ENCODE measurements around the gene AKT3.
"Not testable (repeated sequence)": the region's sequence is repeated elsewhere in the genome, so short reads cannot be mapped to it uniquely, and the experiment has no call there.

The AKT3 gene

GRCh38 chr1:243662169-243662568 lies 187.9 kb downstream of the AKT3 start:
- not testable (repeated sequence) for H3K4me3 ChIP-seq (ENCODE audit: low read length); H3K36me3 ChIP-seq (ENCODE audit: control insufficient read depth, insufficient read depth, low read length); H3K27me3 ChIP-seq (ENCODE audit: control insufficient read depth, insufficient read depth, low read length); H3K4me1 ChIP-seq (ENCODE audit: control insufficient read depth, insufficient read depth, low read length); H3K9me3 ChIP-seq (ENCODE audit: control insufficient read depth, low read length); H3K9ac ChIP-seq (ENCODE audit: low read length)

DNA sequence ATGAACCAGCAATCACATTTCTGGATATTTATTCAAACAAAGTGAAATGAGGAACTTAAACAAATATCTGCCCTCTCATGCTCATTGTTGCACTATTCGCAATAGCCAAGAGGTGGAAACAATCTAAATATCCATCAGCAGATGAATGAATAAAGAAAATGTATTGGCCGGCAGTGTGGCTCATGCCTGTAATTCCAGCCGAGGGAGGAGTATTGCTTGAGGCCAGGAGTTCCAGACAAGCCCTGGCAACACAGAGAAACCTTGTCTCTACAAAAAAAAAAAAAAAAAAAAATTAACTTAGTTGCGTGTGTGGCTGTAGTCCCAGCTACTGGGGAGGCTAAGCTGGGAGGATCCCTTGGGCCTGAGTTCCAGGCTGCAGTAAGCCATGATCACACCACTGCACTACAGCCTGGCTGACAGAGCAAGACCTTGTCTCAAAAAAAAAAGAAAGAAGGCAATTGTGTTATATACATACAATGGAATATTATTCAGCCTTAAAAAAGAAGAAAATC lies 191.4 kb downstream of the AKT3 start:
- H3K27me3 ChIP-seq (ENCODE audit: control insufficient read depth, insufficient read depth, low read length): no peaks in the 10 kb centered on the region
- H3K4me1 ChIP-seq (ENCODE audit: control insufficient read depth, insufficient read depth, low read length): no peaks in the 10 kb centered on the region
- no peak overlapping the region for H3K9ac ChIP-seq (ENCODE audit: low read length)
- H3K4me3 ChIP-seq (ENCODE audit: low read length): no peak overlapping the region
- no peaks in the 10 kb centered on the region for H3K9me3 ChIP-seq (ENCODE audit: control insufficient read depth, low read length)
- no peaks in the 10 kb centered on the region for H3K36me3 ChIP-seq (ENCODE audit: control insufficient read depth, insufficient read depth, low read length)

GRCh38 chr1:243657793-243658192 lies 192.2 kb downstream of the AKT3 start:
- Histone ChIP-seq H3K9ac (ENCODE audit: low read length) (no peak overlapping the region), H3K27me3 (ENCODE audit: control insufficient read depth, insufficient read depth, low read length) (no peaks in the 10 kb centered on the region), H3K9me3 (ENCODE audit: control insufficient read depth, low read length) (no peaks in the 10 kb centered on the region), H3K4me1 (ENCODE audit: control insufficient read depth, insufficient read depth, low read length) (no peaks in the 10 kb centered on the region), H3K4me3 (ENCODE audit: low read length) (no peak overlapping the region), H3K36me3 (ENCODE audit: control insufficient read depth, insufficient read depth, low read length) (no peaks in the 10 kb centered on the region)

- H3K36me3 ChIP-seq (ENCODE audit: control insufficient read depth, insufficient read depth, low read length); H3K9me3 ChIP-seq (ENCODE audit: control insufficient read depth, low read length); H3K4me1 ChIP-seq (ENCODE audit: control insufficient read depth, insufficient read depth, low read length); H3K4me3 ChIP-seq (ENCODE audit: low read length); H3K9ac ChIP-seq (ENCODE audit: low read length); H3K27me3 ChIP-seq (ENCODE audit: control insufficient read depth, insufficient read depth, low read length): not testable (repeated sequence)
These were observed 200.5 kb downstream of the AKT3 start for GRCh38 chr1:243649530-243649929.

GRCh38 chr1:243646841-243647240 lies 203.2 kb downstream of the AKT3 start:
- Histone ChIP-seq H3K27me3 (ENCODE audit: control insufficient read depth, insufficient read depth, low read length) (no peaks in the 10 kb centered on the region), H3K36me3 (ENCODE audit: control insufficient read depth, insufficient read depth, low read length) (no peaks in the 10 kb centered on the region), H3K4me1 (ENCODE audit: control insufficient read depth, insufficient read depth, low read length) (no peaks in the 10 kb centered on the region), H3K9me3 (ENCODE audit: control insufficient read depth, low read length) (no peaks in the 10 kb centered on the region), H3K9ac (ENCODE audit: low read length) (no peak overlapping the region), H3K4me3 (ENCODE audit: low read length) (no peak overlapping the region)

- Histone ChIP-seq H3K9ac (ENCODE audit: low read length) (no peak overlapping the region), H3K27me3 (ENCODE audit: control insufficient read depth, insufficient read depth, low read length) (no peaks in the 10 kb centered on the region), H3K4me3 (ENCODE audit: low read length) (no peak overlapping the region), H3K36me3 (ENCODE audit: control insufficient read depth, insufficient read depth, low read length) (no peaks in the 10 kb centered on the region), H3K4me1 (ENCODE audit: control insufficient read depth, insufficient read depth, low read length) (no peaks in the 10 kb centered on the region), H3K9me3 (ENCODE audit: control insufficient read depth, low read length) (no peaks in the 10 kb centered on the region)
These were observed 204.8 kb downstream of the AKT3 start for GRCh38 chr1:243645281-243645680.

DNA sequence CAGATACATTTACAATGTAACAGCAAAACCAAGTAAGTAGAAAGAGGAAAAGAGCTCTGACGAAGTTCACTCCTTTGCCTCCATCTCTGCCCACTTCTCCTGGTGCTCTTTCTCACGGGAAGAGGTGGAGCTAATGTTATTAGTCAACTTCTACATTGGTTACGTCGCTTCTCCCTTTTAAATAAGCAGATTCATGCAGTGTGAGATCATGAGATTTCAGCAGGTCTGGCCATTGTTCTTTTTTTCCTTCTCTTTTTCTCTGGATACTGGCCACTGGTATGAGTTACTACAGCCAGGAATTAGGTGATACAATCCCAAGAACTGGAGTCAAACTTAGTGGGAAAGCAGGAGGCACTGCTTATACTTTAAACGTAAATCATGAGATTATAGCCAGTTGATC lies 207.1 kb downstream of the AKT3 start:
- Histone ChIP-seq H3K4me1 (ENCODE audit: control insufficient read depth, insufficient read depth, low read length) (no peaks in the 10 kb centered on the region), H3K27me3 (ENCODE audit: control insufficient read depth, insufficient read depth, low read length) (no peaks in the 10 kb centered on the region), H3K9me3 (ENCODE audit: control insufficient read depth, low read length) (no peaks in the 10 kb centered on the region), H3K9ac (ENCODE audit: low read length) (no peak overlapping the region), H3K4me3 (ENCODE audit: low read length) (no peak overlapping the region), H3K36me3 (ENCODE audit: control insufficient read depth, insufficient read depth, low read length) (no peaks in the 10 kb centered on the region)

DNA sequence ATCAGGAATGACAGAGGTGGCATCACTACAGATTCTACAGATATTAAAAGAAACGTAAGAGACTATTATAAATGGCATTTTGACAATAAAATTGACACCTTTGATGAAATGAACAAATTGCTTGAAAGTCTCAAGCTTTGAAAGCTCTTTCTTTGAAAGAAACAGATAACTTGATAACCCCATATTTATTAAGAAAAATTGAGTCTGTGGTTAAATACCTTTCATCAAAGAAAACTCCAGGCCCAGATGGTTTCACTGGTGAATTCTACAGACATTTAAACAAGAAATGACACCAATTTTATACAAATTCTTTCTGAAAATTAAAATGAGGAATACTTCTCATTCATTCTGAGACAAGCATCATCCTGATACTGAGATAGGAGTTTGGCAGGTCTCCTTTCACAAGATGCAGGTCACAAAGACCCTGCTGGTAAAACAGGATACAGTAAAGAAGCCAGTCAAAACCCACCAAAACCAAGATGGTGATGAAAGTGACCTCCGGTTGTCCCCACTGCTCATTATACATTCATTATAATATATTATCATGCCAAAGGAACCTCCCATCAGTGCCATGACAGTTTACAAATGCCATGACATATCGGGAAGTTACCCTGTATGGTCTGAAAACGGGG lies 210.9 kb downstream of the AKT3 start:
- Histone ChIP-seq H3K9ac (ENCODE audit: low read length) (no peak overlapping the region), H3K4me1 (ENCODE audit: control insufficient read depth, insufficient read depth, low read length) (no peaks in the 10 kb centered on the region), H3K4me3 (ENCODE audit: low read length) (no peak overlapping the region), H3K36me3 (ENCODE audit: control insufficient read depth, insufficient read depth, low read length) (no peaks in the 10 kb centered on the region), H3K27me3 (ENCODE audit: control insufficient read depth, insufficient read depth, low read length) (no peaks in the 10 kb centered on the region), H3K9me3 (ENCODE audit: control insufficient read depth, low read length) (no peaks in the 10 kb centered on the region)

DNA sequence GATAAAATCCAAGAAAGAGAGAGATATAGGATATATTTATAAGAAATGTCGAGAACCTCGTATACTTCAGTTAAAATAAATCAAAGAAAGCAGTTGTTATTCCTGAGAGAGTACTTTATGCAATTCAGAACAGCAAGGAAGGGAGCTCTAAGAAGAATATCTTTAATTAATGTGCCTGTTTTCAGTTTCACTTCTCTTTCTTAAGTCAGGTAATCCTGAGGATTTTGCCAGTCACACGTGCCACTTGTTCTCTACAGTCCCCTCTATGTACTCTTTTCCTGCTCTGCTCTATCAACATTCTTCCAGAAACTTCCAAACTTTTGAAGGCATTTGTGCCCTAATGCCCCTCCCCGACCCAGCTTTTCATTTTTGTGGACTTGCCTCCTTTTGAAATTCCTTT lies 211.9 kb downstream of the AKT3 start:
- no peak overlapping the region for H3K4me3 ChIP-seq (ENCODE audit: low read length)
- H3K9ac ChIP-seq (ENCODE audit: low read length): no peak overlapping the region
- no peaks in the 10 kb centered on the region for H3K9me3 ChIP-seq (ENCODE audit: control insufficient read depth, low read length)
- no peaks in the 10 kb centered on the region for H3K4me1 ChIP-seq (ENCODE audit: control insufficient read depth, insufficient read depth, low read length)
- H3K36me3 ChIP-seq (ENCODE audit: control insufficient read depth, insufficient read depth, low read length): no peaks in the 10 kb centered on the region
- no peaks in the 10 kb centered on the region for H3K27me3 ChIP-seq (ENCODE audit: control insufficient read depth, insufficient read depth, low read length)

DNA sequence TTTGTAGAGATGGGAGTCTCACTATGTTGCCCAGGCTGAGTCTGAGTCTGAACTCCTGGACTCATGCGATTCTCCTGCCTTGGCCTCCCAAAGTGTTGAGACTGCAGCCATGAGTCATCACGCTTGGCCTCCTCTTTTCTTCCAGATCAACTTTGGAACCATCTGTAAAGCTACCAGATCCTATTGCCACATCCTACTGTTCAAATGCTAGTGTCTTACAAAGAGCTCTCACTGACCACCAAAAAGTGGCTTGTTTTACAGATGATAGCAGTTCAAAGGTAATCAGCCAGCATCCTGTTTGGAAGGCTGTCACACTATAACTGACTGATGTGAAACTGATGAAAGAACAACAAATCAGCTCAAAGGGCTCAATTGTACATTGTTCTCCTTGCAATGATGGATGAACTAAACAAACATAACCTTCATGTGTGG lies 221.6 kb downstream of the AKT3 start:
- no peaks in the 10 kb centered on the region for H3K9me3 ChIP-seq (ENCODE audit: control insufficient read depth, low read length)
- H3K4me1 ChIP-seq (ENCODE audit: control insufficient read depth, insufficient read depth, low read length): no peaks in the 10 kb centered on the region
- no peaks in the 10 kb centered on the region for H3K36me3 ChIP-seq (ENCODE audit: control insufficient read depth, insufficient read depth, low read length)
- no peak overlapping the region for H3K4me3 ChIP-seq (ENCODE audit: low read length)
- no peak overlapping the region for H3K9ac ChIP-seq (ENCODE audit: low read length)
- no peaks in the 10 kb centered on the region for H3K27me3 ChIP-seq (ENCODE audit: control insufficient read depth, insufficient read depth, low read length)

DNA sequence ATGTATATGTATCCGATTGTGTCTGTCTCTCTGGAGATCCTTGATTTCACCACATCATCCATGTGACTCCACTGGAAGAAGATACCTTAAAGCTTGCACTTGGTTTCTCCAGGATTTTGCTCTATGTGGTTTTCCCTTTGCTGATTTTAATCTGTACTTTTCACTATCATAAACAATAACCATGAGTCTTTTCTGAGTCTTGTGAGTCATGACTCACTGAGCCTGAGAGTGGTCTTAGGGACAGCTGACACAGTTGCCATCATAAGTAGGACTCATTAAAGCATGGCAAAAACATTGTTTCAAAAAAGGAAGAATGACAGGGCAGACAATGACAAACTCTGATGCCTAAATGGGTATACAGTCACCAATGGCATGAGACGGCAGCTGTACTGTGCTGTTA lies 226.2 kb downstream of the AKT3 start:
- H3K36me3 ChIP-seq (ENCODE audit: control insufficient read depth, insufficient read depth, low read length): no peaks in the 10 kb centered on the region
- H3K9ac ChIP-seq (ENCODE audit: low read length): no peak overlapping the region
- H3K9me3 ChIP-seq (ENCODE audit: control insufficient read depth, low read length): no peaks in the 10 kb centered on the region
- no peaks in the 10 kb centered on the region for H3K27me3 ChIP-seq (ENCODE audit: control insufficient read depth, insufficient read depth, low read length)
- H3K4me1 ChIP-seq (ENCODE audit: control insufficient read depth, insufficient read depth, low read length): no peaks in the 10 kb centered on the region
- H3K4me3 ChIP-seq (ENCODE audit: low read length): no peak overlapping the region

DNA sequence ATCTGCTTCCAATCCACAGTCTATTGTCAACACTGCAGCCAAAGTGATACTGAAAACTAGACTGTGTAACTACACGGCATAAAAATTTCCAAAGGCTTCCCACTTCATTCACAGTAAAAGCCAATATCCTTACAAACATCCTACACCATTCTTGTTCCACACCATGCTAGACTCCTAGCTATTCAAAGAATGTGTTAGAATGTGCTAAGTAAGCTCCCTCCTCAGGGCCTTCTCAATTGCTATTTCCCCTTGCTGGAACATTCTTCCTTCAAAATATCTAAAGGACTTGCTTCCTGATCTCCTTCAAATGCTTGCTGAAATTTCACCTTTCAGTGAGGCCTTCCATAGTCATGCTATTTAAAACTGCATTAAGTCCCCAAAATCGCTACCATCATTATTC lies 228.1 kb downstream of the AKT3 start:
- no peak overlapping the region for H3K9ac ChIP-seq (ENCODE audit: low read length)
- no peaks in the 10 kb centered on the region for H3K36me3 ChIP-seq (ENCODE audit: control insufficient read depth, insufficient read depth, low read length)
- no peaks in the 10 kb centered on the region for H3K9me3 ChIP-seq (ENCODE audit: control insufficient read depth, low read length)
- no peaks in the 10 kb centered on the region for H3K27me3 ChIP-seq (ENCODE audit: control insufficient read depth, insufficient read depth, low read length)
- H3K4me3 ChIP-seq (ENCODE audit: low read length): no peak overlapping the region
- no peaks in the 10 kb centered on the region for H3K4me1 ChIP-seq (ENCODE audit: control insufficient read depth, insufficient read depth, low read length)

- Histone ChIP-seq H3K4me1 (ENCODE audit: control insufficient read depth, insufficient read depth, low read length) (no peaks in the 10 kb centered on the region), H3K36me3 (ENCODE audit: control insufficient read depth, insufficient read depth, low read length) (no peaks in the 10 kb centered on the region), H3K27me3 (ENCODE audit: control insufficient read depth, insufficient read depth, low read length) (no peaks in the 10 kb centered on the region), H3K9me3 (ENCODE audit: control insufficient read depth, low read length) (no peaks in the 10 kb centered on the region), H3K9ac (ENCODE audit: low read length) (no peak overlapping the region), H3K4me3 (ENCODE audit: low read length) (no peak overlapping the region)
These were observed 229.9 kb downstream of the AKT3 start for GRCh38 chr1:243620096-243620495.

Measured in mucosa of stomach (tissue), 1 donor.